HepG2 (cell line): ENCODE results near the gene VAMP2. TPM values are rescaled to one million over a fixed set of nuclear protein-coding genes. Genes with fewer than 3 reads are reported as not detected.

Source experiments
- AHR ChIP-seq: IDR thresholded peaks from 2 replicates; pipeline ENCODE4 v1.6.1; 2018; ENCODE audit warnings: missing genetic modification reagents, missing compliant biosample characterization
- ARHGAP35 ChIP-seq: sonication (generic); formaldehyde crosslinking; IDR thresholded peaks from 2 replicates; pipeline ENCODE4 v1.9.0; 2022; ENCODE audit warnings: mild to moderate bottlenecking, inconsistent platforms, moderate library complexity, missing genetic modification reagents, borderline replicate concordance
- ETV6 ChIP-seq: sonication (generic); formaldehyde crosslinking; conservative IDR thresholded peaks from 2 replicates; pipeline ENCODE4 v1.4.0; 2020; ENCODE audit warnings: missing genetic modification reagents
- EZH2 ChIP-seq: conservative IDR thresholded peaks from 2 replicates; pipeline ENCODE4 v1.6.1; 2012; ENCODE audit warnings: mild to moderate bottlenecking, low read depth, low read length, moderate library complexity
- FLYWCH1 ChIP-seq: sonication (generic); formaldehyde crosslinking; IDR thresholded peaks from 2 replicates; pipeline ENCODE4 v1.8.1; 2023; ENCODE audit warnings: mild to moderate bottlenecking, missing genetic modification reagents
- FOXP4 ChIP-seq: sonication (generic); formaldehyde crosslinking; IDR thresholded peaks from 2 replicates; pipeline ENCODE4 v1.4.0; 2020; ENCODE audit warnings: missing genetic modification reagents
- HOXA9 ChIP-seq: sonication (generic); formaldehyde crosslinking; IDR thresholded peaks from 2 replicates; pipeline ENCODE4 v1.8.1; 2022; ENCODE audit warnings: missing genetic modification reagents, mild to moderate bottlenecking, moderate library complexity, borderline replicate concordance
- KAT8 ChIP-seq: IDR thresholded peaks from 2 replicates; pipeline ENCODE4 v1.6.1; 2016; ENCODE audit warnings: missing genetic modification reagents, missing compliant biosample characterization
- LRRFIP1 ChIP-seq: sonication (generic); formaldehyde crosslinking; conservative IDR thresholded peaks from 2 replicates; pipeline ENCODE4 v1.4.0; 2020; ENCODE audit warnings: missing genetic modification reagents
- MLLT10 ChIP-seq: sonication (generic); formaldehyde crosslinking; IDR thresholded peaks from 2 replicates; pipeline ENCODE4 v1.4.0; 2020; ENCODE audit warnings: missing genetic modification reagents
- MXI1 ChIP-seq: IDR thresholded peaks from 3 replicates; pipeline ENCODE4 v1.6.1; 2012; ENCODE audit warnings: low read depth, low read length, inconsistent platforms, borderline replicate concordance
- MYNN ChIP-seq: sonication (generic); formaldehyde crosslinking; IDR thresholded peaks from 2 replicates; pipeline ENCODE4 v1.4.0; 2020; ENCODE audit warnings: mild to moderate bottlenecking, low read depth, missing genetic modification reagents
- NR2F1 ChIP-seq, 2 experiments: fragments of 450-650 bp in 1 of 2; formaldehyde crosslinking in 1 of 2; IDR thresholded peaks; 2 replicates each; pipeline versions ENCODE4 v1.5.0 to v1.6.1; 2016 to 2020; ENCODE audit warnings: mild to moderate bottlenecking in 1 of 2, missing compliant biosample characterization in 1 of 2, missing genetic modification reagents in 1 of 2, moderate library complexity in 1 of 2
- PAX8 ChIP-seq: sonication (generic); formaldehyde crosslinking; IDR thresholded peaks from 2 replicates; pipeline ENCODE4 v1.8.0; 2022; ENCODE audit warnings: mild to moderate bottlenecking, missing genetic modification reagents, borderline replicate concordance
- PLSCR1 ChIP-seq: sonication (generic); formaldehyde crosslinking; IDR thresholded peaks from 2 replicates; pipeline ENCODE4 v1.5.0; 2020; ENCODE audit warnings: missing genetic modification reagents, mild to moderate bottlenecking, borderline replicate concordance
- PRPF4 ChIP-seq: fragments of 200-400 bp; formaldehyde crosslinking; IDR thresholded peaks from 2 replicates; pipeline ENCODE4 v1.6.1; 2016; ENCODE audit warnings: low read length, low read depth; ENCODE audit not compliant: poor library complexity, severe bottlenecking
- SAP130 ChIP-seq: IDR thresholded peaks from 2 replicates; pipeline ENCODE4 v1.6.1; 2016; ENCODE audit warnings: low read depth
- U2AF2 ChIP-seq: fragments of 200-400 bp; formaldehyde crosslinking; IDR thresholded peaks from 2 replicates; pipeline ENCODE4 v1.6.1; 2017; ENCODE audit warnings: low read depth, mild to moderate bottlenecking, low read length
- ZNF232 ChIP-seq: sonication (generic); formaldehyde crosslinking; IDR thresholded peaks from 2 replicates; pipeline ENCODE4 v1.4.0; 2020; ENCODE audit warnings: missing genetic modification reagents, borderline replicate concordance
- ZNF333 ChIP-seq: sonication (generic); formaldehyde crosslinking; IDR thresholded peaks from 2 replicates; pipeline ENCODE4 v1.4.0; 2020; ENCODE audit warnings: mild to moderate bottlenecking, missing genetic modification reagents, borderline replicate concordance
- ZNF549 ChIP-seq: sonication (generic); formaldehyde crosslinking; IDR thresholded peaks from 2 replicates; pipeline ENCODE4 v1.5.0; 2020; ENCODE audit warnings: missing genetic modification reagents
- ZNF878 ChIP-seq: sonication (generic); formaldehyde crosslinking; IDR thresholded peaks from 2 replicates; pipeline ENCODE4 v1.8.1; 2023; ENCODE audit warnings: mild to moderate bottlenecking, missing genetic modification reagents, moderate library complexity
- polyA plus RNA-seq, 8 experiments: library from polyadenylated mRNA; depleted of rRNA in 3 of 8; stranded (reverse) in 7 of 8; unstranded in 1 of 8; fragments of >200 nt; fragmentation: Illumina TruSeq in 4 of 8; extraction: Trizol in 4 of 8; gene quantifications; 2 replicates each; pipeline versions ENCODE4 v1.2.1 to v1.2.3, GENCODE V29; 2011 to 2016; ENCODE audit warnings: low read depth in 4 of 8, missing spikeins in 1 of 8, mixed read lengths in 1 of 8; ENCODE audit not compliant: insufficient read depth in 1 of 8
- total RNA-seq, 5 experiments: library from RNA; depleted of rRNA; stranded (reverse); fragments of >200 nt; fragmentation: Illumina TruSeq; extraction: Trizol; gene quantifications; 2 replicates each; pipeline ENCODE4 v1.2.3, GENCODE V29; 2016; ENCODE audit warnings: low read depth in 1 of 5
- TF ChIP-seq, protein P1 (sequence below): sonication (generic); formaldehyde crosslinking; IDR thresholded peaks from 2 replicates; pipeline ENCODE4 v1.5.0; 2020; ENCODE audit warnings: mild to moderate bottlenecking, missing genetic modification reagents, moderate library complexity

The VAMP2 gene
- total and polyA plus RNA-seq, 2 of the 13 experiments (the other 11 are each of a cell fraction or from before 2014, with no cell fraction given) = 3.9 to 17.2 TPM

- TF ChIP-seq FLYWCH1 = no peak
- no peak for TF ChIP-seq ZNF878 (CRISPR knock-in tag)
- no peak for TF ChIP-seq MYNN (CRISPR knock-in tag)
- no peak for TF ChIP-seq NR2F1 (CRISPR knock-in tag; IDR thresholded peaks at IDR 0.05)
- peak; percentile 59; the same call in 1 of the 2 replicates for TF ChIP-seq KAT8 (CRISPR knock-in tag)
- TF ChIP-seq EZH2 = no peak
- TF ChIP-seq PLSCR1 = no peak
- no peak for TF ChIP-seq ETV6 (CRISPR knock-in tag)
- no peak for TF ChIP-seq U2AF2
- no peak; the same call in 1 of the 2 replicates for TF ChIP-seq FOXP4 (CRISPR knock-in tag)
- TF ChIP-seq, protein P1, sequence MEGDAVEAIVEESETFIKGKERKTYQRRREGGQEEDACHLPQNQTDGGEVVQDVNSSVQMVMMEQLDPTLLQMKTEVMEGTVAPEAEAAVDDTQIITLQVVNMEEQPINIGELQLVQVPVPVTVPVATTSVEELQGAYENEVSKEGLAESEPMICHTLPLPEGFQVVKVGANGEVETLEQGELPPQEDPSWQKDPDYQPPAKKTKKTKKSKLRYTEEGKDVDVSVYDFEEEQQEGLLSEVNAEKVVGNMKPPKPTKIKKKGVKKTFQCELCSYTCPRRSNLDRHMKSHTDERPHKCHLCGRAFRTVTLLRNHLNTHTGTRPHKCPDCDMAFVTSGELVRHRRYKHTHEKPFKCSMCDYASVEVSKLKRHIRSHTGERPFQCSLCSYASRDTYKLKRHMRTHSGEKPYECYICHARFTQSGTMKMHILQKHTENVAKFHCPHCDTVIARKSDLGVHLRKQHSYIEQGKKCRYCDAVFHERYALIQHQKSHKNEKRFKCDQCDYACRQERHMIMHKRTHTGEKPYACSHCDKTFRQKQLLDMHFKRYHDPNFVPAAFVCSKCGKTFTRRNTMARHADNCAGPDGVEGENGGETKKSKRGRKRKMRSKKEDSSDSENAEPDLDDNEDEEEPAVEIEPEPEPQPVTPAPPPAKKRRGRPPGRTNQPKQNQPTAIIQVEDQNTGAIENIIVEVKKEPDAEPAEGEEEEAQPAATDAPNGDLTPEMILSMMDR (CRISPR knock-in tag) = peak; percentile 47
- peak; percentile 82; the same call in 1 of the 2 replicates for TF ChIP-seq ZNF333 (CRISPR knock-in tag)
- peak; percentile 14; the same call in 1 of the 2 replicates for TF ChIP-seq AHR (CRISPR knock-in tag)
- TF ChIP-seq ZNF549 (CRISPR knock-in tag) = no peak
- TF ChIP-seq MLLT10 = no peak
- peak; percentile 87; the same call in 1 of the 2 replicates for TF ChIP-seq PAX8 (CRISPR knock-in tag)
- peak; percentile 95 for TF ChIP-seq SAP130 (CRISPR knock-in tag)
- no peak for TF ChIP-seq ZNF232 (CRISPR knock-in tag)
- TF ChIP-seq HOXA9 (CRISPR knock-in tag) = no peak
- TF ChIP-seq PRPF4 = no peak
- TF ChIP-seq ARHGAP35 (CRISPR knock-in tag) = no peak
- TF ChIP-seq LRRFIP1 (CRISPR knock-in tag) = no peak
- TF ChIP-seq MXI1 = peak; percentile 89; the same call in 1 of the 3 replicates
These were observed 27.1 kb upstream of the VAMP2 start, which contains the start of gene BORCS6 (continued) for GRCh38 chr17:8189711-8190477.
